Left lobe of liver (tissue), 2 donors: ENCODE data around the gene STARD3. TPM values are rescaled to one million over a fixed set of nuclear protein-coding genes. Genes with fewer than 3 reads are reported as not detected.
"Not testable (repeated sequence)": the region's sequence is repeated elsewhere in the genome, so short reads cannot be mapped to it uniquely, and the experiment has no call there.

Experiments used
- ATAC-seq: fragments of 200-7000 bp; cut with Tn5 transposase; one replicate; pipeline ENCODE4 v1.9.1; 2020; ENCODE audit warnings: mild to moderate bottlenecking, moderate library complexity
- DNase-seq: peaks from one replicate; pipeline ENCODE4 v3.0.0-alpha.2; 2020; ENCODE audit warnings: low spot score
- total RNA-seq: library from RNA; stranded (reverse); gene quantifications from one replicate; pipeline ENCODE4 v1.2.1, GENCODE V29; 2021
- donor health status: DM: no; HTN: no; CAD: no; lungs with moderate emphysema.
- donor health status: DM: no; HTN: yes; CAD: no.

Gene STARD3
- 27.3 TPM for total RNA-seq

DNA sequence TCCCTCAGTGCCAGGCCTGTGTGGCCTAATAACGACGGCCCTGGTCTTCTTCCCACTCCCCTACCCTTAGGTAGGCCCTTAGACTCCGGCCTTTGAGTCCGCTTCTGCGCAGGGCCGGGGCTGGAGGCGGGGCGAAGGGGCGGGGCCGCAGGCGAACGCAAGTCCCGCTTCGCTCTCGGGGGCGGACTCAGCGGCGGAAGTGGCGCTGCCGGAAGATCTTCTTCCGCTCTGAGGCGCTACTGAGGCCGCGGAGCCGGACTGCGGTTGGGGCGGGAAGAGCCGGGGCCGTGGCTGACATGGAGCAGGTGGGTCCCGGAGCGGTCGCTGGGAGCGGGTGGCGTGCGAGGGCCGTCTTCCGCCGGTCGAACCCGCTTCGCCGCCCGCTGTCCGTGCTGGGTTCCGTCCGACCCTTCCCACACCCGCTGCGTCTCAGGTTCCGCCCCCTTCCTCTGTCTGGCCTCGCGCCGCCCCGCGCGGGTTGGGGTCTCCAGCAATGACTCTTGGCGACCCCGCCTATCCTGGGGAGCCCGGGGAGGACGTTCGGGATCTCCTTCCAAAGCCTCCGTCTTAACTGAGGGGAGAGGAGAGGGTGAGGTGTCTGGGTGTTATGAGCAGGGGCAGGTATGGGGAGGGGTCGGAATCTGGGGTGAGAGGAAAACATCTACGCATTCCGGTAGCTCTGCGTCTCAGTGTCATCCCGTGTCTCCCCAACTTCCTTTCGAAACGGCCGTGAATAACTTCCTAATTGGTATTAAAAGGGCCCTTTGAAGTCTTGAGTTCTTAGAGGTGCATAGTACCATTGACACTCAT, at the start of gene STARD3:
Gene STARD3 (plus strand): TSS at position 218 of the 810 bp plus-strand sequence. CDS start 16,388 bp downstream, outside the sequence.
- DNase-seq = peak; percentile 94
- ATAC-seq = peak; percentile 95

GRCh38 chr17:39590180-39590579, 46.8 kb upstream of the STARD3 start:
- not testable (repeated sequence) for ATAC-seq, DNase-seq

DNA sequence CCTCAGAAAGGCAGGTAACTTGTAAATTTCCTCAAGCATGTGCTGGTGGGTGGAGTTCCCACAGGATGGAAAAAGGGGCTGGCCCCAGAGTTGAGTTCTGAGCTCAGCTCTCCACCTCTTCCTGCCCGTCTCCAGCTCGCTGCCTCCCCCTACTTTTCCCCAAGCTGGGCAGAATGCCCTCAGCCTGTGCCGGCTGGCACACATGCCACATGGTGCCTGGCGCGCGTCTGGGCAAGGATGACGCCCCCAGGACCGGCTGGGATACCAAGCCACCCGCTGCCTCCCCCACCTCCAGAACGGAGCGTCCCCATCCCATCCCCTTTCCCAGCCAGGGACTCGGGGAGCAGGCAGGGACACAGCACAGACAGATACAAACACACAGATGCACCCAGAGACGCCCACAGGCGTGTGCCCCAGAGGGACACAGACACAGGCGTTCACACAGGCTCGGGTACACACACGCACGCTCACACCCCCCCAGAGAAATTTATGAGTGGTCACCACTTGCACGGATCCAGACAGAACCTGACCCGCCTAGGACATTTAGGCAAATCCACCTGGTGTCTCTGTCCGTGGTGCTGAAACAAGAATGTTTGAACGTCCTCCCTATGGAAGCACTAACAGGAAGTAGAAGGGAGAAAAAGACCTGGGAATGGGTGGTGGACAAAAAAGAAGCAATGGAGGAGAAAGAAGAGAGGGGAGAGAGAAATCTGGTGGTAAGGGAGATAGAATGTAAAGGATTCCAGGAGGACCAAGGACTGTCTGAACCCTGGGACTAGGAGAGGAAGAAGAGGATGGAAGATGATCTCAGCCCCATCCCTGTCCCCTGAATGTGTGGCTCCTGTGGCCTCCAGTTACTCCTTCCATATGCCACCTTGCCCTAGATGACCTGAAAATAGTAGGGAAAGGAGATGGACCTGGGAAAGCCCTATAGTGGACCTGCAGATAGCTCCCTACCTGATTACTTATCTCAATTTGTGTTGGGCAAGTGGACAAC, 44.7 kb upstream of the STARD3 start:
- DNase-seq (no peak), ATAC-seq (peak; percentile 79)

DNA sequence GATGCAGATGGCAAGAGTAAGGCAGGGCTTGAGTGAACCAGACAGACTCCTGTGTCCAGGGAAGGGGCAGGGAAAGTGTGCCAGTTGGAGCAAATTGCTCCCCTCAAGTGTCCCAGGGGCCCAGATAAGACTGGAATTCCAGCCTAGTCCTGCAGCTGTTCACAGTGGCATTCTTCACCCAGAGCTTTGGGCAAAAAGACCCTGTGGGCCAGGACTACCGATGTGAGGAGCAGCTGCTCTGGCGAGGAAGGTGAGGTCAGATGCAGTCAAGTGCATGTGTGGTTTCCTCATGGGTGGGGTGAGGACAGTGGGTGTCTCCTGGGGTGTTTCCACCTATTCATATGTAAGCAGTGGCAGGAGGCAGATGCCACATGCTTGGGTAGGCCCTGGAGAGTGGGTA, 43.6 kb upstream of the STARD3 start:
- no peak for ATAC-seq

GRCh38 chr17:39595294-39595693, 41.6 kb upstream of the STARD3 start:
- DNase-seq (no peak), ATAC-seq (no peak)

More for the DNA sequence above, 43.6 kb upstream of the STARD3 start:
- DNase-seq = no peak

DNA sequence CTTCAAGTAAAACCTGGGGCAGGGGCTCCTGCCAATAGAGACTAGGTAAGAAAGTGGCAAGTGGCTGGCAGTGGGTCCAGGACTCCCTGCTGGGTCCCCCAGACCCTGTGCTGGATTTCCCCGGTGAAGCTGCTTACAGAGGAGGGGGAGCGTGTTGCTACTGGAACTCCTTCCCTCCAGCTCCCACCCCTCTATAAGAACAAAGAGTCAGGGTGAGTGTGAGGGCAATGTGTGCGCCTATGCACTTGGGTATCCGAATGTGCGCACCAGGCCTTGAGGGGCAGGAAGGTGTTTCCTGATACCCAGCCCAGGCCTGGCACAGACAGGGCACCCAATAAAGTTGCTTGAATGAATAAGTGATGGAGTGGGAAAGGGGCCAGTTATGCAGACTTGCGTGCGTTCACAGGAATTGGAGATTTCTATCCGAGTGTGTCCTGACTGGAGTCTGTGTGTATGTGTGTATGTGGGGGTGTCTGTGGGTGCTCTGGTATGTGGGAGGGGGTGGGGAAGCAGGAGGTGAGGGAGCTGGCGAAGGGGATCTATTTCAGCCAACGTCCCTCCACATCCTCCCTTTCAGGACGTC, 40.9 kb upstream of the STARD3 start:
- DNase-seq (no peak), ATAC-seq (no peak)

GRCh38 chr17:39596543-39597267, 40.2 kb upstream of the STARD3 start:
- DNase-seq (no peak), ATAC-seq (no peak)

GRCh38 chr17:39597372-39598046, 39.4 kb upstream of the STARD3 start:
- DNase-seq (no peak), ATAC-seq (no peak)

DNA sequence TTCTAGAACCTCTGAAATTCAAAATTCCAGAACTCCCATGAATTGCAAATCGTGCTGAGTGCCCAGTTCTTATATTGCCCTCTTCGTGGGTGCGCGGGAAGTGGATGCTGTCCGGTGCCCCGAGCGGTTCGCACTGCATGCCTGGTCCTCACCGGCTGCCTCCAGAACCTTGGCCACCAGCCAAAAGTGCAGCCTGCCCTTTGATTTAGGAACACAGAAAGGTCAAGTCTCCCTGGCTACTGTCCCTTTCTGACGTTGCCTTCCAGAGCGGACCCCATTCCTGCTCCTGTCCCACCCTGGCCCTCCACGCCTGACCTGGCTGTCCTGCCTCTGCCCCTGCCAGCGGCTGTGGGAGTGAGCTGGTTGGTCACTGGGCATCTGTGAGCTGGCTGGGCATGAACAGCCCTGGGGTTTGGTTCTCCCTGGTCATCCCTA, 38.9 kb upstream of the STARD3 start:
- DNase-seq (no peak), ATAC-seq (peak; percentile 57)

DNA sequence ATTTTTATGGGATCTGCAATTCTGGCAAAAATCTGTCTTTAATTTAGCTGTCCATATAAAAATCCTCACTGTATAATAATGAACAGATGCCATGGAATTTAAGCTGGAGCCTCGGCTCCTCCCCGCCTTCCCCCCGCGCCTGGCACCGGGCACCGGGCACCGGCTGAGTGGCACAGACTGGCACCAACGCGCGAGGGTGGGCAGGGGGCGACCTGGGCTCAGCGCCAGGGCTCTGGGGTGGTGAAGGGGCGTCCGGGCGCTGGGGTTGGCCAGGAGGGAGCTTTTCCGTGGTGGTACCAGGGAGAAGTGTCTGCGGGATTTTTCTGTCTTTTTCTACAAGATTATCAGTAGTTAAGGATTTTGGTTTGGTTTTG, 38.3 kb upstream of the STARD3 start:
- DNase-seq (no peak), ATAC-seq (no peak)

DNA sequence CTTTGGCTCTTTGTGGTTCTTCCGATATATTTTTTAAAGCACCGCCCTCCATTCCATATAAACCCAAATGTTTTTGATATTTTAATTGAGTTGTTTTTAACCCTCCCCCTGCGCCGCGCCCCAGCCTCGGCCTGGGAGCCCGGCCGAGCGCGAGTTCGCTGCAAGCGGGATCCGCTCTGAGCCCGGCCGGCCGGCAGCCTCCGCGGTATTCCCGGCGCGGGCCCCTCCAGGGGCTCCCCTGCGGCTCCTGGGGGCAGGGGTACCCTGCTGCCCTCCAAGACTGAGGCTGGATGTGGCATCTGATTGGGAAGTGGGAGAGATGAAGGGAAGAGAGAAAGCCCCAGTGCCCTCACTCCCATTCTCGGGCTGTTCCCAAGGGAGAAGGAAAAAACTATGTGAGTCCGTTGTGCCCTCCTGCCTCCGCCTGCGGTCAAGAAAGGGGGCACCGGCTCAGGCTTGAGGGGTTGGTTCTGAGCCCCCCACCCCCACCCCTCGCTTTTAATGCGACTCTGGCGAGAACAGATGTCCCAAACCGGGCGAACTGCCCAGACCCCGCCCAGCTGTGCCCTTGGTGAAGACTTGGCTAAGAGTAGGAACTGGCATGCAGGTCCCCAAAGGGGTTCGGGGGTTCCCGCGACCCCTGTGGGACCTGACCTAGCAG, 37.8 kb upstream of the STARD3 start:
- no peak for ATAC-seq
- no peak for DNase-seq

- no peak for ATAC-seq
- DNase-seq = no peak
Observed at GRCh38 chr17:39599665-39600231, 37.2 kb upstream of the STARD3 start.

DNA sequence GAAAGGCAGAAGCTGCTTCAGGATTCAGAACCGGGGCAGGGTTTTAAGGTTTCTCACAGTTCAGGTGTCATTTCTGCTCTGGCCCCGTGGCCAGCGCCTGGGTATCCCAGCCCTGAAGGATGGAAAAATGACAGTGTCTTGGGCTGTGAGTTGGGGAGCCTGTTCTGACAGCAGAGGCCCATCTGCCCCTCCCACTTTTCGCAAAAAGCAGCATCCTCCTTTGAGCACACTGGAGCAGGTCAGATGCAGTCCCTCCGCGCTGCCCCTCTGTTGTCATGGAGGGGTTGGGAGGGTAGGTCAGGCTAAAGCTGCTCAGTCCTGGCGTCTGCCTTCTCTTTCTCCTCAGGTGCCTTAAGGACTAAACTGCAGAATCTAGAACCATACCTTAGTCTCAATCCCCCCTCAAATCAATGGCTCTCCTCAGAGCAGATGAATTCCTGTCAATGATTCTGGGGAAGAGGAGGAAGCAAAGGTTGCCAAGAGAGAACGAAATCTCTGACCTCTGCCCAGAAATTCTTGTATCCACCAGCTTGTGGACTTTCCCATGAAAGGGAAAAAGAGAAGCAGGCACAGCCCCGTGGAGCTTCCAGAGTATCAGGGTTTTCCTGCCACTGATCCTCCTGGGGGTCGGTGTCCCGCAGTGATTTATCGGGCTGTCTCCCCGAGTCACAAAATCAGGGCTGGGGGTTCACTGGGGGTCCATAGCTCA, 36.5 kb upstream of the STARD3 start:
- DNase-seq (no peak), ATAC-seq (no peak)

- no peak for ATAC-seq
- DNase-seq = no peak
Observed at GRCh38 chr17:39600997-39601597, 35.8 kb upstream of the STARD3 start.

DNA sequence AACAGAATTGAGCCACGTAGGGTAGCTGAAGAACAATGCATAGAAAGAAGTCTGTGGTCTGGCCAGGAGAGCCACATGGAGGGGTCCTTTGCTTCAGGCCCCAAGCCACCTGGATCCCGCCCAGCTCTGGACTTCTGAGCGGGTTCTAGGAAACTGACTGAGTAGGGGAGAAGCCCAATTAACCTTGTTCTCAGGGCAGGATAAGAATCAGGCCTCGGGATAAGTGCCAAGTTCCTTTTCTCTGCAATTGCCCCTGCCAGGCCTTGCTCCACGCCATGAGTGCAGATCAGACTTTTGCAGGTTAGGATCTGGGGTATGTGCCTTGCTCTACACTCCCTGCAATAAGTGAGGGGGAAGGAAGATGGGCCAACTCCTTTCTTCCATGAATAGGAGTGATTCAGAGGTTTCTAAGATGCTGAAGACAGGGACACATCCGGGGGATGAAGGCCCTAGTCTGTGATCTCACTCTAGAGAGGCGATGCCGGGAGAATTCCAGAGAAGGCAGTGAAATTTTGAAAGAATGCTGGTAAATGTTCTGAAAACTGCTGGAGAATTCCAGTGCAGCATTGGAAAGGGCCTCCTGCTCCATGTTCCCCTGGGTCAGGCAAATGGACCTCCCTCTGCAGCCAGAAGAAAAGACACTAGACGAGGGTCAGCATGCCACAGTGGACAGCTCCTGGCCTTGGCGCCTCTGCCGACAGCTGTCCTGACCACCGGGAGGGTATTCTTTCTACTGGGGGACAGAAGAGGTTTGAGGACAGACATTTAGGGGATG, 35.0 kb upstream of the STARD3 start:
- no peak for DNase-seq
- no peak for ATAC-seq

GRCh38 chr17:39602533-39603303, 34.2 kb upstream of the STARD3 start:
- no peak for DNase-seq
- ATAC-seq = no peak
